GM18519 (cell line): Measurements from ENCODE around the gene AAGAB.

Experiments used
- ATAC-seq: cut with Tn5 transposase; IDR thresholded peaks from one replicate; pipeline ENCODE4 v1.9.1; 2021; ENCODE audit warnings: mild to moderate bottlenecking, moderate library complexity; ENCODE audit not compliant: unreplicated experiment, low FRiP score

The AAGAB gene

DNA sequence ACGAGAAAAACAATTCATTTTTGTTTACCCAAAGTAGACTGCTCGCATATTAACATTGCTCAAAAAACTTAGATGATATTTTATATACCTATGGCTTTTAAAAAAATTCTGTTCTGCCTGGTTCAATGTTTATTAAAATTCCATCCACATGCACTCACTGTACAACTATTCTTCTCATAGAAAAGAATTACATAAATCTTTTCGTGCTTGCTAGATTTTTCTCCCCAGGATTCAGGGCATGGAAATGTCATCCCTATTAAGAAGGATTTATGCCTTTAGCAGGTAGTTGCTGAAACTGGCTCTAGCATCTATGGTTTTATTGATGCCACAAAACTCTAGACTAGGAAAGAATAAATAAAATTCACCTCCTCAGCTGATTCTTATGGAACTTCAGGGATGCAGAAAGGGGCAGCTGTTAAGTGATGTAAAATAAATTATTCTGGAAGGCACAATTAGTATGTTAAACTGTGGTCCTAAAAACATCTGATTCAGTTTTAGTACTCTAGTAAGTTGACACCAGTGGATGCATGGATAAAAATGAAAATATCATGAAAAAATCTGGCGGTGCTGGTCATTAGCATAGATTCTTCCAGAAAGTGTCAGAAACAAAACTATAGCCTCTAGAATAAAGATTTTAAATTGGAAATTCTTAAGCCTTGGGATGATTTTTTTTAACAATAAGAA is 41.6 kb downstream of the AAGAB start:
- no peak for ATAC-seq

DNA sequence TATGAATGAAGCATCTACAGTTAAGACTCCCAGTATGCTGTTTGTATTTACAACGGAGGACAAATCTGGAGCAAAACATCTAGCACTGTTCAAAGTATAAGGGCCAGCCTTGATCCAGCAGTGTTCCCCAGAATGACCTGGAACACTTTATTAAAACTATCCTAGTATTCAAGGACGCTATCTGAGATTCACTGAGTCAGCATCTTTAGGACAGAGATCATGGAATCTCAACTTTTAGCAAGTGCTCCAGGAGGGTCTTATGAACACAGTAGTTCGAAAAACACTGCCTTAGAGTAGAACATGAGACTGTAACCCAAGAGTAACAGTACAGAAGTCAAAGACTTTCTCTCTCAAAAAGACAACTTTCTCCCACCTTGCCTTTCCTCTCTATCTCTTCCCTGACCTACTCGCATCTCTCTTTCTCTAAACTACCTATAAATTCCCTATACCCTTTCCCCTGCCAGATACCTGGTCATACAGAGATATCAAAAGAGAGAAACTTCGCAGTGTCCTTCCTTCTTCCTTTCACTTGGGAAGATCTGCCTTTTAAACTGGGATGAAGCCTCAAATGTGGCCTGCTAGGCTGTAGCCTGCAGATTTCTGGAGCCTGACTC is 43.8 kb downstream of the AAGAB start:
- ATAC-seq, result no peak

DNA sequence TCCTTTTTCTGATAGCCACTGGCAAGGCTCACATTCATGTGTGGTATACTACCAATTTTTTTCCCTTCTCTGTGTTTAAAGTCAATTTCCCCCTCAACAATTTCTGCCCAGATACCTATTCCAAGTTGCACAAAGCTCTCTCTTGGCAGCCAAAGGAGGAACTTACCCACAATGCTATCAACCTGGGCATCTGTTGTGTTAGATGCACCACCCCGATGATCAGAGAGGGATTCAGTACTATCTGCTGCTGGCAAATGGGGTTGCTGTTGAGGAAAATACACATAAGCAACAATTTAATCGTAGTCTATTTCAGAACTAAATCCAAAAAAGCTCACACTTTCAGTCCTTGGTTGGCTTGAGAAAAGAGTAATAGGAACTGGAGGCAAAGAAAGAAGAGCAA is 46.1 kb downstream of the AAGAB start:
- no peak for ATAC-seq

DNA sequence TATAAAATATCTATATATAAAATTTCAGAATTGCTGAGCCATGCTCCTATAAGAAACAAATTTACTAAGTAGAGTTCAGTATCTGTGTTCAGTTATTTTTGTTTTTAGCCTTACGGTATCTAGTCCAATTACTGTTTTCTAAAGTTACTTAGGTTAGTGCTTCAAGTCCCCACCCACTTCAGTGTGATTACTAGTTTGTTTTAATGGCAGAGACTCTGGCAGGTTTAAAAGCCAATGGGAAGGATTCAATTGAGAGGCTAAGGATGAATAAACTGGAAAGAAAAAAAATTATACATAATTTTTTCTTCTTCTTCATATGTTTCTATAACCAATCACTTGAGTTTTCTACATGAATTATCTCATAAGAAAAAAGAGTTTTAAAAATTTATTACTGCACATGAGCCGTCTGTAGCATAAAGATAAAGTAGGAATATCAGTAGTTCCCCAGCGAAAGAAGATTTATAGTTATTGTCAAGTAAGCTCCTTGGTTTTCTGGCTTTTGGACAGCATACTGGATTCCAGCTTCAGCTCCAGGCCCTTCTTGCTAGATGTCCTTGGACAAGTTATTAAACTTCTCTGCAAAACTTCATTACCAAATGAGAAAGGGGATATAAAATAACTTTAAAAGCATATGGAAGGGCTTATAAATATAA is 46.8 kb downstream of the AAGAB start:
- ATAC-seq, result no peak

DNA sequence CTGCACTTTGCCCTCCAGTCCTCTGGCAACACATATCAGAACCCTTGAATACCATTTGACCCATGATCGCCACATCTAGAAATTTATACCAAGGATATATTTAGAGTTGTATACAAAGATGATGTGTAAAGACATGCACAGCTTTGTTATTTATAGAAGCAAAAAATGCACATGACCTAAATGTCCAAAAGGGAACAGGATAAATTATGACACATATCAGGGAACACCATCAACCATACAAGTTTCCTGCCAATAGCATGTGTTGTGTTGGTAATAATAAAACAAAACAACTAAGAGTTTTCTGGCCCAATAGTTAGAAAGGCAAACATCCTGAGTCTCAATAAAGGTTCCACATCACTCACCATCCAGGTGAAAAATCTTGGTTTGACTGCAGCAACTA is 51.5 kb downstream of the AAGAB start:
- no peak for ATAC-seq

DNA sequence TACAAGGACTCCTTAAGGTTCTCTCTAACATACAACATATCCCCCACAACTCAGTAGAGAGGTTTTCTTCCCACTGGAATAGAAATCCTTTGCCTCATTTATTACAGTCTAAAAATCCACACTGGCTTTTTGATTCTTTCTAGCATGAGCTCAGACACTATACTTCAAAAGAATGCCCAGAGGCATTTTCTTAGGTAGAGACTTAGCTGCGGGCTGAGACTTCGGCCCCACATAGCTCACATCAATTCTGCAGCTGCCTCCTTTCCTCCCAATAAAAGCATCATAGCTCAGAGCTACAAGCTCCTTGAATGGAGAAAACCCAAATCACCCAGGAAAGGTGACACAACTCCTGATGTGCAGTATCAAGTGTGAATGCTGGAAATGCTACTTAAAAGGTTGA is 52.4 kb downstream of the AAGAB start:
- ATAC-seq, result no peak

DNA sequence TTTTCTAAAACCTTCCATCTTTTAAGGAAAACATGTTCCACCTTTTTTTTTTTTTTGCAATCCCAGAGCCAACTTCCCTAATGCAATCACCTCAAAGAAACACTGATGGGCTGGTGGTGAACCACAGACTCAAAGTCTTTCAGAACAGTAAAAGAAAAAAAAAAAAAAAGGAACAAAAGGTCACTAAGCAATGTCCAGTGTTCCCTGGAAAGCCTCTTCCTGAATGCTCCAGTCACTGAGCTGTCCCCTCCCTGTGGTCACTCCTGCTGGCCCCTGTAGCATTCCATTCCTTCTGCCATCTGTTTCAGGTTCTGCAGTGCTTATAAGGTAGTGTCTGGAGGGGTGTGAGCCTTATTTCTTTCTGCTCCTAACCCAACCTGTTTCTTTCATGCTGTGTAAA is 53.3 kb downstream of the AAGAB start:
- ATAC-seq, result no peak

DNA sequence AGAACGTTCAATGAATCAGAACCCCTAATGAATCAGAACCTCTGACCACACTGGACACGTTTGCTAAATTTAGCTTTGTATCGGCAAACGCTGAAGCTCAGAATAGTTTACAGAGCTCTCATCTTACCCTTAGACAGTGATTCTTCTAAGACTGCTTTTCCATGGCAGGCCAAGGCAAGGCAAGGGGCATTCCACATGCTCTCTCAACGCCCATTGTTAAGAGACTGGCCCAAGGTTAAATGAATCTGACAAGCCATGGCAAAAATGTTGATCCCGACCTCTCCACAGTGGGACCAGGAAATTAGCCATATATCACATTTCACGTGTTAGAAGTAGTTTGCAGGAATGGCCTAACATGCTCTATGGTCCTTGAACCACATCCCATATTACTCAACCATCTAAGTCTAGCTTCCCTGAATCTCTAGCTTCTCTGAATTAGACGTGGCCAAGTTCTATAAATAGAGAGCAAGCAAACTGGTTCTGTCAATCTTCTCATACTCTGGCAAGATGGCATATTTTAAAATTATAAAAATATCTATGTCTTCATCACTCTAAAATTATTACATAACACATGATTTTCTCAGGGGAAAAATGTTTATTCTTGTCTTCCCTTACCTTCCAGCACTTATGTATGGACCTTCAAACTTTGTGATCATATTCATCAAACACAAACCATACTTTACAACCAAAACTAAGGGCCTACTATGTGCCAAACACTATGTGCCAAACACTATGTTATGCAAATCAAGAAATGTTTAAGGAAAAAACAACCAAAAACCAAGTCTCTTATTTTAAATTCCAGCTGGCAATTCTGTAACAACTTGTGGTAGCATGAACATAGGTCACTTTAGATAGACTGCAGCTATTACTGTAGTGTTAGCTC is 54.3 kb downstream of the AAGAB start:
- ATAC-seq, result no peak

DNA sequence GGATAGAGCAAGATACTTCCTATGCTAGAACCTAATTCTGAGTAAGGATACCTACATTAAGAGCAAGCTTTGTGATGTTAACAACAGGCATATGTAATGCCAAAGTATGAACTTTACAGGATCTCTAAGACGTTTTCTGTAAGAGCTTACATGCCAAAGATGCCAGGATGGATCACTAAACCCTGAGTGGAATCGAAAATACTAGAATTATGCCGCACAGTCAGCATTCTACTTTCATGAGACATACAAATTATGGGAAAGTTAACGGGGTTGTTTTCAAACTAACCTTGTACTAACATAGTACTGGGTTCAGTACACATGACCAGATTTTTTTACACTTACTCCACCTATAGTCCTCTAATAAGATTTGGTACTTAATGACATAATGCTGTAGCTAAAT is 55.1 kb downstream of the AAGAB start:
- no peak for ATAC-seq

DNA sequence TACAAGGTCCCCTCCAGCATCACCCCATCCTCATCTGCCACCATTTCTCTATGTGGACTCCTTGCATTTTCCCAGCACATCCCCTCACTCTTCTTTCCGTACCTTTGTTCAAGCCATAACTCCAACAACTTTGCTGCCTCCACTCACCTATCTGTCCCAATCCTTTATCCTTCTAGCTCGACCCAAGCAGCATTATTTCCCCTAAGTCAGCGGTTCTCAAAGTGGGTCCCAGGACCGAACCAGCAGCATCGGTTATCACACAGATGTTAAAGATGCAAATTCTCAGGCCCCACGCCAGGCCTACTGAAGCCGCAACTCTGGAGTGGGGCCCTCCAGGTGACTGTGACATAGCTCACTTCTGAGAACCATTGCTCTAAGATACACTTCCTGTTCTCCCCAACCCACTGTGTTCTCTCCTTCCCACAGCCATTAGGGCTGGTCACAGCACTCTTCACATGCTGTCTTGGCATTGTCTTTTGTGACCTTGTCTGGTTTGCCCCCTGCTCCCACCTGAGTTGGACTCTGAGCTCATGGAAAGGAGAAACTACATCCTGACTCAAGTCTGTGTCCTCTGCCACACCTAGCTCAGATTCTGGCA is 56.2 kb downstream of the AAGAB start:
- no peak for ATAC-seq

DNA sequence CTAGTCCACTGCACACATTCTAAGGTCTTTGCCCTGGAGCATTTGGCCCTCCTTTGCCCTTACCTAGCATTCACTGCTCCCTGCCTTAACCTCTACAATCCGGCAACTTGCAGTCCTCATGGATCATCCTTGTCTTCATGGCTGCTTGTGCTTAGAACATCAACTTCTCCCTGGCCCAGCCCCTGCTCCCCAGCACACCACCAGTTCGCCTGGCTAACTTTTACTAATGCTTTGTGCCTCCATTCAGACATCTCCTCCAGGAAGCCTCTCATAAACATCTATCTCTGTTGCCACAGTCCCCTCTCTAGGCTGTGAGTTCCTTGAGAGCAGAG is 57.1 kb downstream of the AAGAB start:
- ATAC-seq, result no peak

DNA sequence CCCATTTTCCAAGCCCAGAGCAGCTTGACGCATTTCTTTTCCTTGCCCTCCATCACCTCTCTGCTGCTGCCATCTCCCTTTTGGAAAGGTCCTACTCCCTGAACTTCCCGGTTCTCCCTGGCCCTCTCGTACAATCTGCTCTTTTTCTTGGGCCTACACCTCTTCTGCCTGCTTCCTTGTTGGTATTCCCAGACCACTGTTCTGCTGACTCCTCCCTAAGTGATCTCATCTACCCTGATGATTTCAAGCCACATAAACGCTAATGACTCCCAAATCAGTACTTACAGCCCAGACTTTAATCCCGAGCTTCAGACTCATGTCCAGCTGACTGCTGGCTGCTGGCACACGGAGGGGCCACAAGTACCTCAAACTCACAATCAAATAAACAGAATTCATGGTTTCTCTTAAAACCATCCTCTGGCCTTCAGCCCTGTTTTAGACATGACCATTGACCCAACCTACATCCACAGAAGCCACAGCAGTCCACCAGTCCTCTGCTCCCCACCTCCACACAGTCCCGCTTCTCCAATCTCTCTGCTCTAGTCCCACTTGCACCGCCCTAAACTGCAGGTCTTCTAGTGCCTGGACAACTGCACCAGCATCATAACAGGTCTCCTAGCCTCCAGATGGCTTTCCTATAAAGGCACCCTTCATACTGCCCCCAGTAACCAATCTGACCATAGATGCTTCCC is 57.6 kb downstream of the AAGAB start:
- no peak for ATAC-seq

DNA sequence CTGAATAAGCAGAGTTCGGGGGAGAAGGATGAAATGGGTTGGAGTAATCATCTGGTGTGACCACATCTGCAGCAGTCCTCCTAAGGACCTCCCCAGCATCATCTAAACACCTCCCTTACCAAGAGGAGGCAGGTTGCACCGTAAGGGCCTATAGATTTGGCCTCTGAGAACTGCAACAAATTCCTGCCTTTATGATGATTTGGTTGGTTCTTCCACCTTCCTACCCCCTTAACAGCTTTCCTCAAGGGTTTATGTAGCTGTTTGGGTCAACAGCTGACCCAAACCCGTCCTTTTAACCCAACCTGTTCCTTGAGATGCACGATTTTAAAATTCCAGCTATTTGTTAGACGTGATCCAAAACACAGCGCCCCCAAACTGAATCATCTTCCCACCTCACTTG is 58.2 kb downstream of the AAGAB start:
- ATAC-seq, result no peak

DNA sequence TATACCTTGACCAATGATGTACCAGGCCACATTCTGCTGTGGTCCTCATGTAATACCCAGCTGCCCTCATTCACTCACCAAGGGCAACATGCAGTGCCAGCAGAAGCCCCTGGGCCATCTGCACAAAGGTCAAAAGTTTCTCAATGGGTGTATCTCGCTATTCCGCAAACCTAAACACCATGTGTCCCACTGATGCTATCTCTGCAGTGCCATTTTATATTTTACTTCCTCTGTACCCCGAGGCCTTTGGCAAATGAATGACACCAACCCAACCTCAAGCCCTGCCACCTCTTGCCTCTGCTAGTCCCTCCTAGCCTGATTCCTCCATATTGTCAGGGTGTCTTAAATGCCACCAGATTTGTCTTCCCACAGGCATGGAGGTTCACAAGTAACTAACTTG is 59.2 kb downstream of the AAGAB start:
- no peak for ATAC-seq

DNA sequence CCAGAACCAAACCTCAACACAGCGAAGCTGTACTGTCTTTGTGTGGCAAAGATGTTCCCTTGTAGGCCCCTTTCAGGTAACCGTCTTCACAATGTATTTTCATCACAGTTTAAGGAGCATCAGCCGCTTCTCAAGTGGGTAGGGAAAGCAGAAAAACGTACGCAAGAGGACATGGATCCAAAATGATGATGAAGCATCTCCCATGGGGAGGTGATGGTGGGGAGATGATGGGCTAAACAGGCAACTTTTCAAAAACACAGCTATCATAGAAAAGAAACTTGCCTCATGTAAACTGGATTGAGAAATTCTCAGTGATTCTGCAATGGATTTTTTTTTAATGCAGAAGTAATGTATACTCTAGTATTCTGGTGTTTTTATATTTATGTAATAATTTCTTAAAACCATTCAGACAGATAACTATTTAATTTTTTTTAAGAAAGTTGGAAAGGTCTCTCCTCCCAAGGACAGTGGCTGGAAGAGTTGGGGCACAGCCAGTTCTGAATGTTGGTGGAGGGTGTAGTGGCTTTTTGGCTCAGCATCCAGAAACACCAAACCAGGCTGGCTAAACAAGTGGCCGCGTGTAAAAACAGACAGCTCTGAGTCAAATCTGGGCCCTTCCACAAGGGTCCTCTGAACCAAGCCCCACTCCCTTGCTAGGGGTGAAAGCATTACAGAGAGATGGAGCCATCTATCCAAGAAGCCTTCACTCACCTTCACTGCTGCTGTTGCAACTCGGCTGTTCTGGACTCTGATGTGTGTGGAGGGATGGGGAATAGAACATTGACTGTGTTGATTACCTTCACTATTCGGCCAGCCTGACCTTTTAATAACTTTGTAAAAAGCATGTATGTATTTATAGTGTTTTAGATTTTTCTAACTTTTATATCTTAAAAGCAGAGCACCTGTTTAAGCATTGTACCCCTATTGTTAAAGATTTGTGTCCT is 60.0 kb downstream of the AAGAB start:
- ATAC-seq, result no peak

DNA sequence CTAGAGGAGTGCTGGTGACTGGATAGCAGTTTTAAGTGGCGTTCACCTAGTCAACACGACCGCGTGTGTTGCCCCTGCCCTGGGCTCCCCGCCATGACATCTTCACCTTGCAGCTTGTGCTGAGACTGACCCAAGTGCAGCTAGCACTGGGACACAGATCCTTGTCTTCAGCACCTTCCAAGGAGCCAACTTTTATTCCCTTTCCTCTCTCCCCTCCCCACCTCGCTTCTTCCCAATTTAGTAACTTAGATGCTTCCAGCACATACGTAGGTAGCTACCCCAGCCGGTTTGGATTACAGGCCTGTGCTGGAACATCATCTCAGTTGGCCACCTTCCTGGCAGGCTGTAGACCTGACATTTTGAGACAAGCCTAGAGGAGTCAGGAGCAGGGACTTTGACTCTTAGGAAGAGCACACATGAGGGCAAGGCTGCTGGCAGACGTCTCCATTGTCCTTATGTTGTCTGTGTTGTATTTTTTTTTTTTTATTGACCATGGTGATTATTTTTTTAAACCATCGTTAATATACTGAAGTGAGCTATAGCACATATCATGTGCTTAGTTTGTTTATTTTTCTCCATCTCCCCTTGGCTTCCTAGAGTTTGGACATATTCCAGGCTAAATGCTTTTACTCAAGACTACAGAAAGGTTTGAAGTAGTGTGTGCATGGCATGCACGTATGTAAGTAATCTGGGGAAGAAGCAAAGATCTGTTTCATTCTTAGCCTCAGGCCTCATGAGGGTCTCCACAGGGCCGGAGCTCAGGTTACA is 61.1 kb downstream of the AAGAB start:
- ATAC-seq, result no peak

DNA sequence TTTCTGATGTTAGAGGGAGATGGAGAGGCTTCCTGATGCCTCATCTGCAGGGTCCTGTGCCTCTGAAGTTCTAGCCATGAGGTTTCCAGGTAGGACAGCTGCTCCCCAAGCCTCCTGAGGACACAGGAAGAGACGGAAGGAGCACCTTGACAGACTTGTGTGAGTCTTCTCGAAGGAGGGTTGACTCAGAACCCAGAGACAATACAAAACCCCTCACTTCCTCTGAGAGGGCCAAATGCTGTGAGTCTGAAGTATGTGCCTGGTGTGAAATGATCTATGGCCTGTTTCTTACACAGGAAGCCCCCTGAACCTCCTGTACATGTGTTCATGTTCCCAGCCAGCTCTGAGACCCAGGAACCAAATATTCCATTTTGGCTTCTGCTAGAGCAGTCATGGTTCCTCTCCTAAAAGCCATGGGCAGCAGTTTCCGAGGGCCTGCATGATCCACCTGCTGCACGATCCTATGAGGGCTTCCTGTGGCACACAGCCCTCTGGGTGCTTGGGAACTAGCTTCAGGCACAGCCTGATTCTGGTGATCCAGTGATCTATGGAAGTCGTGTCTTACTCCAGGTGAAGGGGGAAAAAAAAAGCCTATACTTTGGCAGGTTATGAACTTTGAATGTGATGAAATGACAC is 62.2 kb downstream of the AAGAB start:
- no peak for ATAC-seq

DNA sequence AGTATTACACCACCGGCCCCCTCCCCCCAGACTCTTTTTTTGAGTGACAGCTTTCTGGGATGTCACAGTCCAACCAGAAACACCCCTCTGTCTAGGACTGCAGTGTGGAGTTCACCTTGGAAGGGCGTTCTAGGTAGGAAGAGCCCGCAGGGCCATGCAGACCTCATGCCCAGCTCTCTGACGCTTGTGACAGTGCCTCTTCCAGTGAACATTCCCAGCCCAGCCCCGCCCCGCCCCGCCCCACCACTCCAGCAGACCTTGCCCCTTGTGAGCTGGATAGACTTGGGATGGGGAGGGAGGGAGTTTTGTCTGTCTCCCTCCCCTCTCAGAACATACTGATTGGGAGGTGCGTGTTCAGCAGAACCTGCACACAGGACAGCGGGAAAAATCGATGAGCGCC is 63.6 kb downstream of the AAGAB start:
- ATAC-seq, result no peak
